GM12891 (cell line): ENCODE measurements around the gene SRGAP2B.
"Not testable (repeated sequence)": the region's sequence is repeated elsewhere in the genome, so short reads cannot be mapped to it uniquely, and the experiment has no call there.

Experiments used
- PAX5 ChIP-seq: IDR thresholded peaks from 2 replicates; pipeline ENCODE4 v1.6.1; 2011; ENCODE audit warnings: low read length, moderate library complexity, mild to moderate bottlenecking; ENCODE audit not compliant: insufficient read depth, severe bottlenecking
- POLR2A ChIP-seq: IDR thresholded peaks from 2 replicates; pipeline ENCODE4 v1.6.1; 2011; ENCODE audit warnings: low read depth, low read length, control low read depth
- POLR2AphosphoS5 ChIP-seq: IDR thresholded peaks from 2 replicates; pipeline ENCODE4 v1.6.1; 2011; ENCODE audit warnings: low read depth, low read length, control low read depth
- POU2F2 ChIP-seq: IDR thresholded peaks from 2 replicates; pipeline ENCODE4 v1.6.1; 2011; ENCODE audit warnings: low read depth, mild to moderate bottlenecking, control low read depth, low read length, moderate library complexity
- SPI1 ChIP-seq: IDR thresholded peaks from 2 replicates; pipeline ENCODE4 v1.6.1; 2011; ENCODE audit warnings: low read depth, low read length, control low read depth
- TAF1 ChIP-seq: IDR thresholded peaks from 2 replicates; pipeline ENCODE4 v1.6.1; 2011; ENCODE audit warnings: low read depth, low read length, control low read depth

GRCh38 chr1:144922785-144923184 lies 172.3 kb downstream of the SRGAP2B start:
- not testable (repeated sequence) for TF ChIP-seq POLR2A, POLR2AphosphoS5, TAF1, POU2F2, SPI1, PAX5
